ENCODE results near the gene TMEM63B.

- TF ChIP-seq FOXM1 (IDR thresholded peaks at IDR 0.05; ENCODE audit: borderline replicate concordance, low read depth) (no peak), CREB1 (IDR thresholded peaks at IDR 0.05; ENCODE audit: low read depth) (no peak), MAX (IDR thresholded peaks at IDR 0.05) (no peak), RAD21 (IDR thresholded peaks at IDR 0.05; ENCODE audit: low read depth) (no peak), EP300 (IDR thresholded peaks at IDR 0.05; ENCODE audit: borderline replicate concordance) (no peak), USF1 (IDR thresholded peaks at IDR 0.05) (no peak), REST (IDR thresholded peaks at IDR 0.05; ENCODE audit: low read depth) (no peak), TAF1 (IDR thresholded peaks at IDR 0.05; ENCODE audit: low read depth) (no peak), ZBTB7A (IDR thresholded peaks at IDR 0.05; ENCODE audit: low read depth) (no peak), NFIC (IDR thresholded peaks at IDR 0.05) (no peak), YY1 (IDR thresholded peaks at IDR 0.05; ENCODE audit: low read depth) (no peak), EGR1 (IDR thresholded peaks at IDR 0.05) (no peak), CEBPB (IDR thresholded peaks at IDR 0.05) (no peak)
Observed at GRCh38 chr6:44139351-44139743, 12.0 kb downstream of the TMEM63B start.
